ENCODE data around the gene ZIC2.

Gene ZIC2

GRCh38 chr13:99991828-99992775, 10.5 kb downstream of the ZIC2 start:
- intact Hi-C loops (cut with DNase I; ENCODE audit: low total_unique reads): loop anchor here (5.0 kb wide), 1 partner anchor 35 kb away; no protein-coding TSS in a partner anchor
- DNase-seq: no peak
- H3K27me3 ChIP-seq: peaks cover 0 to 100% of the 10 kb centered on the region in 2 donors

GRCh38 chr13:99992949-99993351, 11.4 kb downstream of the ZIC2 start:
- no peaks in the 10 kb centered on the region for H3K9me3 ChIP-seq
- H3K27me3 ChIP-seq: peaks cover 4 to 100% of the 10 kb centered on the region in 2 donors
- H3K36me3 ChIP-seq: no peaks in the 10 kb centered on the region
- no peak overlapping the region for H3K27ac ChIP-seq
- intact Hi-C loops (cut with DNase I; ENCODE audit: low total_unique reads): loop anchor here (5.0 kb wide), 1 partner anchor 36 kb away; no protein-coding TSS in a partner anchor
- no peak for DNase-seq
- no peak overlapping the region for H3K4me3 ChIP-seq
- peaks cover 0 to 25% (median 19%) of the 10 kb centered on the region in 4 donors for H3K4me1 ChIP-seq
- no peak for TF ChIP-seq CTCF (IDR thresholded peaks at IDR 0.05)

More at GRCh38 chr13:99991828-99992775, 10.5 kb downstream of the ZIC2 start:
- Histone ChIP-seq H3K27ac (no peak overlapping the region), H3K36me3 (no peaks in the 10 kb centered on the region), H3K4me3 (no peak overlapping the region), H3K4me1 (peaks cover 0 to 25% (median 18%) of the 10 kb centered on the region in 4 donors), H3K9me3 (no peaks in the 10 kb centered on the region)
- no peak for TF ChIP-seq CTCF (IDR thresholded peaks at IDR 0.05)

- intact Hi-C loops (cut with DNase I; ENCODE audit: low total_unique reads): loop anchor here (5.0 kb wide), 1 partner anchor 37 kb away; no protein-coding TSS in a partner anchor
- DNase-seq: no peak
Measured at GRCh38 chr13:99993660-99994637, 12.4 kb downstream of the ZIC2 start.

GRCh38 chr13:99994638-99995020, 13.0 kb downstream of the ZIC2 start:
- no peak for TF ChIP-seq CTCF (IDR thresholded peaks at IDR 0.05)
- Histone ChIP-seq H3K4me1 (peaks cover 0 to 16% (median 11%) of the 10 kb centered on the region in 4 donors), H3K27me3 (peaks cover 4 to 97% of the 10 kb centered on the region in 2 donors), H3K36me3 (no peaks in the 10 kb centered on the region), H3K27ac (no peak overlapping the region), H3K4me3 (no peak overlapping the region), H3K9me3 (no peaks in the 10 kb centered on the region)
- intact Hi-C loops (cut with DNase I; ENCODE audit: low total_unique reads): loop anchor here (5.0 kb wide), 1 partner anchor 37 kb away; no protein-coding TSS in a partner anchor
- no peak for DNase-seq

More at GRCh38 chr13:99993660-99994637, 12.4 kb downstream of the ZIC2 start:
- no peak overlapping the region for H3K27ac ChIP-seq
- H3K4me1 ChIP-seq: peaks cover 0 to 21% (median 17%) of the 10 kb centered on the region in 4 donors
- no peak for TF ChIP-seq CTCF (IDR thresholded peaks at IDR 0.05)
- H3K4me3 ChIP-seq: no peak overlapping the region
- H3K36me3 ChIP-seq: no peaks in the 10 kb centered on the region
- H3K27me3 ChIP-seq: peaks cover 4 to 100% of the 10 kb centered on the region in 2 donors
- no peaks in the 10 kb centered on the region for H3K9me3 ChIP-seq

GRCh38 chr13:99995104-99995588, 13.6 kb downstream of the ZIC2 start:
- H3K27ac ChIP-seq: no peak overlapping the region
- TF ChIP-seq CTCF (IDR thresholded peaks at IDR 0.05): no peak
- H3K4me1 ChIP-seq: peaks cover 0 to 11% (median 8%) of the 10 kb centered on the region in 4 donors
- peaks cover 4 to 92% of the 10 kb centered on the region in 2 donors for H3K27me3 ChIP-seq
- H3K4me3 ChIP-seq: no peak overlapping the region
- DNase-seq: no peak
- intact Hi-C loops (cut with DNase I; ENCODE audit: low total_unique reads): no loop called here
- no peaks in the 10 kb centered on the region for H3K9me3 ChIP-seq
- H3K36me3 ChIP-seq: no peaks in the 10 kb centered on the region

Data from tibial artery (tissue), 4 donors.